H1 (cell line): ENCODE results near the gene DOCK11. TPM values are rescaled to one million over a fixed set of nuclear protein-coding genes. Genes with fewer than 3 reads are reported as not detected.

ENCODE experiments used
- CTCF ChIA-PET: fragments of 300-600 bp; sonication (Branson Sonifier 250); formaldehyde crosslinking; loops from one replicate; lab custom pipeline; 2021; ENCODE audit not compliant: partially characterized antibody; lab: Charles Lee
- POLR2A ChIA-PET: fragments of 300-600 bp; sonication (Branson Sonifier 250); formaldehyde crosslinking; loops from one replicate; lab custom pipeline; 2021; ENCODE audit warnings: inconsistent platforms; ENCODE audit not compliant: partially characterized antibody; lab: Charles Lee
- DNase-seq, 2 experiments: peaks; one replicate each; pipeline versions ENCODE4 v3.0.0 to v3.0.0-alpha.2; 2010 to 2022; ENCODE audit warnings: low spot score in 2 of 2, low read depth in 1 of 2, mixed read lengths in 1 of 2
- FAIRE-seq: peaks from 2 replicates; lab custom pipeline; 2011; peaks lifted over from hg19 to GRCh38; lab: Jason Lieb, UNC
- H2AFZ ChIP-seq: 2 replicates; pipeline ENCODE4 v1.8.1; 2012; ENCODE audit warnings: low read length, inconsistent platforms
- H2AK5ac ChIP-seq: 2 replicates; pipeline ENCODE4 v1.6.1; 2013; ENCODE audit warnings: low read depth, low read length
- H2BK120ac ChIP-seq: replicated peaks from 2 replicates; pipeline ENCODE3; 2013; ENCODE audit warnings: low read depth, low read length, inconsistent platforms
- H2BK12ac ChIP-seq: 2 replicates; pipeline ENCODE4 v1.6.1; 2013; ENCODE audit warnings: low read depth, low read length
- H2BK15ac ChIP-seq: 2 replicates; pipeline ENCODE4 v1.6.1; 2013; ENCODE audit warnings: low read length
- H2BK20ac ChIP-seq: 2 replicates; pipeline ENCODE4 v1.6.1; 2013; ENCODE audit warnings: low read length
- H2BK5ac ChIP-seq: 2 replicates; pipeline ENCODE4 v1.6.1; 2013; ENCODE audit warnings: low read depth, low read length
- H3K14ac ChIP-seq: 2 replicates; pipeline ENCODE4 v1.6.1; 2013; ENCODE audit warnings: inconsistent platforms; ENCODE audit not compliant: insufficient read length
- H3K18ac ChIP-seq: 2 replicates; pipeline ENCODE4 v1.6.1; 2013; ENCODE audit warnings: low read length; ENCODE audit errors: extremely low read depth
- H3K23ac ChIP-seq: 2 replicates; pipeline ENCODE4 v1.6.1; 2013; ENCODE audit warnings: inconsistent platforms; ENCODE audit not compliant: insufficient read length
- H3K23me2 ChIP-seq: 2 replicates; pipeline ENCODE4 v1.6.1; 2013; ENCODE audit warnings: low read depth, low read length
- H3K27ac ChIP-seq: 2 replicates; pipeline ENCODE4 v1.6.1; 2011; ENCODE audit warnings: low read depth, low read length, inconsistent platforms
- H3K27me3 ChIP-seq, 4 experiments: replicated peaks in 1 of 4; 1 replicate in 1 of 4; 2 replicates in 3 of 4; pipeline versions ENCODE4 v1.6.1 to v1.8.1; 2011 to 2013; ENCODE audit warnings: low read length in 3 of 4, mild to moderate bottlenecking in 3 of 4, inconsistent platforms in 2 of 4, mixed read lengths in 2 of 4, moderate library complexity in 1 of 4; ENCODE audit not compliant: control insufficient read depth in 3 of 4, insufficient read depth in 3 of 4; ENCODE audit errors: extremely low read depth in 1 of 4
- H3K36me3 ChIP-seq, 4 experiments: 2 replicates each; pipeline versions ENCODE4 v1.6.1 to v1.8.1; 2011 to 2013; ENCODE audit warnings: mild to moderate bottlenecking in 4 of 4, low read length in 3 of 4, moderate library complexity in 2 of 4, control low read depth in 1 of 4, inconsistent platforms in 1 of 4; ENCODE audit not compliant: insufficient read depth in 4 of 4, control insufficient read depth in 2 of 4
- H3K4ac ChIP-seq: replicated peaks from 2 replicates; pipeline ENCODE3; 2013; ENCODE audit warnings: low read length, low read depth, mixed read lengths, inconsistent platforms; ENCODE audit not compliant: insufficient read length
- H3K4me1 ChIP-seq, 4 experiments: replicated peaks in 1 of 4; 1 replicate in 1 of 4; 2 replicates in 3 of 4; pipeline versions ENCODE4 v1.6.1 to v1.8.1; 2011 to 2013; ENCODE audit warnings: low read length in 3 of 4, inconsistent platforms in 2 of 4, mixed read lengths in 1 of 4; ENCODE audit not compliant: insufficient read depth in 4 of 4, control insufficient read depth in 3 of 4
- H3K4me2 ChIP-seq, 2 experiments: 2 replicates each; pipeline versions ENCODE4 v1.6.1 to v1.8.1; 2011 to 2013; ENCODE audit warnings: low read depth in 2 of 2, low read length in 2 of 2, control low read depth in 1 of 2, inconsistent platforms in 1 of 2, mild to moderate bottlenecking in 1 of 2; ENCODE audit not compliant: insufficient read depth in 1 of 2
- H3K4me3 ChIP-seq, 4 experiments: fragments of 200-600, 300-600 bp in 1 of 4; sonication (generic), shearing (Covaris generic), sonication (Bioruptor Twin) in 1 of 4; 2 replicates each; pipeline versions ENCODE4 v1.5.1 to v1.8.1; 2011 to 2016; ENCODE audit warnings: low read length in 4 of 4, low read depth in 3 of 4, control low read depth in 2 of 4, inconsistent platforms in 2 of 4, mild to moderate bottlenecking in 2 of 4, mixed read lengths in 1 of 4, moderate library complexity in 1 of 4; ENCODE audit not compliant: insufficient read depth in 2 of 4; ENCODE audit errors: extremely low read depth in 1 of 4
- H3K56ac ChIP-seq: replicated peaks from 2 replicates; pipeline ENCODE3; 2013; ENCODE audit warnings: low read depth, mild to moderate bottlenecking, mixed read lengths, low read length, inconsistent platforms; ENCODE audit not compliant: insufficient read length
- H3K79me1 ChIP-seq: 2 replicates; pipeline ENCODE4 v1.6.1; 2013; ENCODE audit warnings: low read depth, low read length, control low read depth
- H3K79me2 ChIP-seq, 2 experiments: 2 replicates each; pipeline versions ENCODE4 v1.6.1 to v1.8.1; 2012 to 2013; ENCODE audit warnings: low read length in 2 of 2, mild to moderate bottlenecking in 2 of 2, inconsistent platforms in 1 of 2; ENCODE audit not compliant: insufficient read depth in 2 of 2, control insufficient read depth in 1 of 2
- H3K9ac ChIP-seq, 4 experiments: replicated peaks in 1 of 4; 1 replicate in 1 of 4; 2 replicates in 3 of 4; pipeline versions ENCODE4 v1.6.1 to v1.8.1; 2011 to 2013; ENCODE audit warnings: low read depth in 3 of 4, low read length in 3 of 4, control low read depth in 2 of 4, mild to moderate bottlenecking in 2 of 4, moderate library complexity in 2 of 4, inconsistent platforms in 1 of 4; ENCODE audit errors: extremely low read depth in 1 of 4
- H3K9me3 ChIP-seq, 2 experiments: 2 replicates each; pipeline versions ENCODE4 v1.6.1 to v1.8.1; 2012 to 2013; ENCODE audit warnings: mild to moderate bottlenecking in 2 of 2, moderate library complexity in 2 of 2, control low read depth in 1 of 2, inconsistent platforms in 1 of 2, low read depth in 1 of 2, low read length in 1 of 2, mixed read lengths in 1 of 2; ENCODE audit not compliant: insufficient read depth in 2 of 2
- H4K20me1 ChIP-seq, 2 experiments: replicated peaks in 1 of 2; 2 replicates each; pipeline versions ENCODE3 to v1.8.1; 2011 to 2013; ENCODE audit warnings: inconsistent platforms in 2 of 2, low read length in 2 of 2, mild to moderate bottlenecking in 1 of 2; ENCODE audit not compliant: insufficient read depth in 2 of 2, control insufficient read depth in 1 of 2
- H4K5ac ChIP-seq: 2 replicates; pipeline ENCODE4 v1.6.1; 2013; ENCODE audit warnings: low read length, low read depth, mixed read lengths, inconsistent platforms; ENCODE audit not compliant: insufficient read length
- H4K8ac ChIP-seq: 2 replicates; pipeline ENCODE4 v1.8.0; 2013; ENCODE audit warnings: mild to moderate bottlenecking, moderate library complexity, low read length, inconsistent platforms; ENCODE audit not compliant: insufficient read depth; ENCODE audit errors: extremely low read depth
- H4K91ac ChIP-seq: replicated peaks from 2 replicates; pipeline ENCODE3; 2013; ENCODE audit warnings: low read length, mixed read lengths, inconsistent platforms; ENCODE audit not compliant: insufficient read length
- JUND ChIP-seq: IDR thresholded peaks from 2 replicates; pipeline ENCODE4 v1.6.1; 2011; ENCODE audit warnings: mild to moderate bottlenecking, improper control_type of control experiment, low read length
- PHF8 ChIP-seq: fragments of 200-600 bp; sonication (generic); conservative IDR thresholded peaks from 2 replicates; pipeline ENCODE4 v1.7.1; 2012; ENCODE audit warnings: low read depth, mild to moderate bottlenecking, inconsistent platforms, low read length, moderate library complexity
- SUZ12 ChIP-seq: fragments of 200-600 bp; sonication (generic); IDR thresholded peaks from 2 replicates; pipeline ENCODE4 v1.6.1; 2012; ENCODE audit warnings: mild to moderate bottlenecking, inconsistent platforms, low read length, moderate library complexity, mixed read lengths
- WGBS, 2 experiments: shearing (Covaris generic) in 1 of 2; methylation state at CpG; one replicate each; pipeline versions ENCODE4 v1.1.6 to v1.1.7; 2013 to 2015; ENCODE audit warnings: low lambda C conversion rate in 2 of 2, mixed read lengths in 2 of 2, inconsistent platforms in 1 of 2, low coverage in 1 of 2, missing lambda C conversion rate in 1 of 2; ENCODE audit not compliant: insufficient replicate concordance in 2 of 2, insufficient coverage in 1 of 2, insufficient read length in 1 of 2; ENCODE audit errors: extremely low coverage in 1 of 2, missing lambda C conversion rate in 1 of 2; 5-methylcytosine and 5-hydroxymethylcytosine counted together
- polyA plus RNA-seq, 7 experiments: library from polyadenylated mRNA; depleted of rRNA in 3 of 7; stranded (reverse) in 5 of 7; unstranded in 2 of 7; fragments of >200 nt in 5 of 7; fragments of 200-250 nt in 2 of 7; gene quantifications; 1 replicate in 5 of 7; 2 replicates in 1 of 7; 4 replicates in 1 of 7; pipeline versions ENCODE4 v1.2.1 to v1.2.3, GENCODE V29; 2011 to 2013; ENCODE audit warnings: missing spikeins in 2 of 7, mixed read lengths in 2 of 7
- total RNA-seq: library from RNA; stranded (reverse); fragmentation: NEBNext Ultra II Directional; extraction: Animal tissue kit (Norgen Biotek cat#: 25700); gene quantifications from 2 replicates; pipeline ENCODE4 v1.2.1, GENCODE V29; 2021

Gene DOCK11
- total and polyA plus RNA-seq, 2 of the 8 experiments (the other 6 are each of a cell fraction or from before 2014, with no cell fraction given) = 4.9 to 12.0 TPM

DNA sequence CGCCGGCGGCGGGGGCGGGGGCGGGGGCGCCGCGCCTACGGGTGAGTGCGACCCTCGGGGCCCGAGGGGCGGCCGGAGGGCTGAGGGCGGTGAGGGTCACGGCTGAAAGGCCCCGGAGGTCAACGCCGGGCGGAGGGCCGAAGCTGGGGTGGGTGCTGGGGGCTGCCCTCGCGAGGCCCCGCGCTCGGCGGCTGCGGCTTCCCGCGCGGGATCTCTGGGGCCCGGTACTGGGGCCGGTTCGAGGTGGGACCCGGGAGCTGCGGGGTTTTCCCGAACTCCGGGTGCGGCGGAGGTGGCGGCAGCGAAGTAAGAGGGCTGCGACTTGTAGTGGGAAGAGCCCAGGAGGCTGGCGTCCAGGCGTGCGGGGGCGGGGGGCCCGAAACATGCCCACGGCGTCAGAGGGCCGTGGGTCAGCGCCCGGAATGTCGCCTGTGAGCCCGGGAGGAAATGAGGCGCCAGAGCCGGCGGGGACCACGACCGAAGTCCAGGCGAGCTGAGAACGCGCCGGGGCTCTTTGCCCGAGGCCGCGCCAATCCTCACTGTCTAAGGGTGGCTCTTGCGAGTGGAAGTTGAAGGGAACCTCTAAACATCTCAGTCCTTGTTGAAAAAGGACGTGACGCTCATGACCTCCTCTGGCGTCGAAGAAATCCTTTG, 232.2 kb downstream of the DOCK11 start:
- Histone ChIP-seq H2BK5ac (no peak overlapping the region), H4K91ac (no peak overlapping the region), H3K18ac (no peak overlapping the region), H3K27me3 (peaks cover 0 to 16% (median 8%) of the 10 kb centered on the region in 4 experiments; a peak in 5 of 7 replicates), H3K79me2 (no peaks in the 10 kb centered on the region), H4K8ac (no peak overlapping the region; the same call in 1 of the 2 replicates), H3K4me2 (peak overlapping the region; percentile 73 to 78), H3K9me3 (no peaks in the 10 kb centered on the region), H2BK20ac (no peak overlapping the region), H3K27ac (no peak overlapping the region), H2AK5ac (no peak overlapping the region), H3K36me3 (no peaks in the 10 kb centered on the region), H3K79me1 (no peaks in the 10 kb centered on the region), H4K5ac (no peak overlapping the region), H2BK15ac (no peak overlapping the region), H3K23ac (no peak overlapping the region), H3K9ac (peak overlapping the region in 1 of 4 experiments; percentile 49; a peak in 1 of 7 replicates), H4K20me1 (no peaks in the 10 kb centered on the region), H3K4me1 (peaks cover 2 to 9% (median 3%) of the 10 kb centered on the region in 4 experiments; a peak in 4 of 7 replicates), H2BK12ac (no peak overlapping the region), H3K4me3 (peak overlapping the region; percentile 40 to 63 (median 42)), H3K56ac (peak overlapping the region; percentile 30), H3K4ac (no peak overlapping the region), H2AFZ (no peak overlapping the region), H3K14ac (no peak overlapping the region), H2BK120ac (no peak overlapping the region), H3K23me2 (peaks cover 4% of the 10 kb centered on the region; the same call in 1 of the 2 replicates)
- POLR2A ChIA-PET = no interaction called here
- FAIRE-seq (no peak), DNase-seq (no peak)
- CTCF ChIA-PET = no interaction called here
- 8% methylated on average over 15 of the region's 73 CpGs; no CpG with 5 or more reads in 1 of the 2 experiments for WGBS, 2 experiments
- TF ChIP-seq SUZ12 = peak; percentile 43; the same call in 1 of the 2 replicates
- TF ChIP-seq PHF8 = peak; percentile 33; the same call in 1 of the 2 replicates
- no peak for TF ChIP-seq JUND
